ENCODE results near the gene IRAK1.

IRAK1 gene

GRCh38 chrX:154010330-154011087 is 9.2 kb downstream of the IRAK1 start:
- H3K27ac ChIP-seq: no peak overlapping the region
- TF ChIP-seq CTCF (IDR thresholded peaks at IDR 0.05) (no peak), ZFX (IDR thresholded peaks at IDR 0.05; ENCODE audit: borderline replicate concordance) (no peak)

GRCh38 chrX:154008521-154008920 is 11.2 kb downstream of the IRAK1 start:
- TF ChIP-seq CTCF (IDR thresholded peaks at IDR 0.05) (no peak), ZFX (IDR thresholded peaks at IDR 0.05; ENCODE audit: borderline replicate concordance) (no peak)
- H3K27ac ChIP-seq: no peak overlapping the region

GRCh38 chrX:154006947-154007346 is 12.8 kb downstream of the IRAK1 start:
- H3K27ac ChIP-seq: no peak overlapping the region
- no peak for TF ChIP-seq CTCF (IDR thresholded peaks at IDR 0.05)
- no peak for TF ChIP-seq ZFX (IDR thresholded peaks at IDR 0.05; ENCODE audit: borderline replicate concordance)

GRCh38 chrX:154004315-154004714 is 15.4 kb downstream of the IRAK1 start:
- TF ChIP-seq CTCF (IDR thresholded peaks at IDR 0.05): no peak
- no peak for TF ChIP-seq ZFX (IDR thresholded peaks at IDR 0.05; ENCODE audit: borderline replicate concordance)
- H3K27ac ChIP-seq: no peak overlapping the region

GRCh38 chrX:154002215-154002719 is 17.4 kb downstream of the IRAK1 start:
- TF ChIP-seq CTCF (IDR thresholded peaks at IDR 0.05) (no peak), ZFX (IDR thresholded peaks at IDR 0.05; ENCODE audit: borderline replicate concordance) (no peak)
- no peak overlapping the region for H3K27ac ChIP-seq

GRCh38 chrX:154000051-154000450 is 19.7 kb downstream of the IRAK1 start:
- no peak overlapping the region for H3K27ac ChIP-seq
- TF ChIP-seq CTCF (IDR thresholded peaks at IDR 0.05): no peak
- TF ChIP-seq ZFX (IDR thresholded peaks at IDR 0.05; ENCODE audit: borderline replicate concordance): no peak

- TF ChIP-seq CTCF (IDR thresholded peaks at IDR 0.05): no peak
- TF ChIP-seq ZFX (IDR thresholded peaks at IDR 0.05; ENCODE audit: borderline replicate concordance): no peak
- H3K27ac ChIP-seq: no peak overlapping the region
Measured at GRCh38 chrX:153999359-154000037, 20.2 kb downstream of the IRAK1 start.

Measured in 22Rv1 (cell line).